AML-193 (cell line): ENCODE data around the gene LDB3.

Experiments
- DNase-seq, 2 experiments: peaks; one replicate each; lab custom pipeline; 2025; lab: John Stamatoyannopoulos, UW

Gene LDB3

GRCh38 chr10:86651631-86652331 is 16.5 kb upstream of the LDB3 start:
- DNase-seq: no peak

GRCh38 chr10:86652361-86653202 is 15.7 kb upstream of the LDB3 start:
- no peak for DNase-seq

- no peak for DNase-seq
Measured at GRCh38 chr10:86653379-86653778, 14.9 kb upstream of the LDB3 start.

- no peak for DNase-seq
Measured at GRCh38 chr10:86653987-86654386, 14.3 kb upstream of the LDB3 start.

- DNase-seq: no peak
Measured at GRCh38 chr10:86654411-86655172, 13.7 kb upstream of the LDB3 start, which contains the start of gene OPN4. Gene OPN4, plus strand, starts transcription at chr10:86654547. Its CDS starts 237 bp downstream, at chr10:86654784.

GRCh38 chr10:86655173-86655540 is 13.2 kb upstream of the LDB3 start:
- no peak for DNase-seq

- DNase-seq: no peak
Measured at GRCh38 chr10:86655596-86655995, 12.7 kb upstream of the LDB3 start.

- no peak for DNase-seq
Measured at GRCh38 chr10:86657011-86657395, 11.3 kb upstream of the LDB3 start.

GRCh38 chr10:86657396-86658011 is 10.8 kb upstream of the LDB3 start:
- DNase-seq: no peak

- no peak for DNase-seq
Measured at GRCh38 chr10:86658261-86658741, 10.0 kb upstream of the LDB3 start.

- DNase-seq: no peak
Measured at GRCh38 chr10:86658751-86659150, 9.6 kb upstream of the LDB3 start.

- DNase-seq: no peak
Measured at GRCh38 chr10:86659161-86659691, 9.1 kb upstream of the LDB3 start.

- DNase-seq: no peak
Measured at GRCh38 chr10:86659721-86660453, 8.4 kb upstream of the LDB3 start.

GRCh38 chr10:86661161-86662025 is 6.9 kb upstream of the LDB3 start:
- DNase-seq: no peak

GRCh38 chr10:86662186-86663045 is 5.9 kb upstream of the LDB3 start:
- no peak for DNase-seq

GRCh38 chr10:86663046-86663345 is 5.3 kb upstream of the LDB3 start:
- no peak for DNase-seq

GRCh38 chr10:86663576-86664339 is 4.6 kb upstream of the LDB3 start:
- no peak for DNase-seq
